GM12872 (cell line): ENCODE results near the gene SLIT3.

Experiments used
- TF ChIP-seq, protein P1 (sequence below): IDR thresholded peaks from 3 replicates; pipeline ENCODE4 v1.5.1; 2011; ENCODE audit warnings: low read depth, mild to moderate bottlenecking, low read length, moderate library complexity; ENCODE audit not compliant: insufficient read depth

The SLIT3 gene

DNA sequence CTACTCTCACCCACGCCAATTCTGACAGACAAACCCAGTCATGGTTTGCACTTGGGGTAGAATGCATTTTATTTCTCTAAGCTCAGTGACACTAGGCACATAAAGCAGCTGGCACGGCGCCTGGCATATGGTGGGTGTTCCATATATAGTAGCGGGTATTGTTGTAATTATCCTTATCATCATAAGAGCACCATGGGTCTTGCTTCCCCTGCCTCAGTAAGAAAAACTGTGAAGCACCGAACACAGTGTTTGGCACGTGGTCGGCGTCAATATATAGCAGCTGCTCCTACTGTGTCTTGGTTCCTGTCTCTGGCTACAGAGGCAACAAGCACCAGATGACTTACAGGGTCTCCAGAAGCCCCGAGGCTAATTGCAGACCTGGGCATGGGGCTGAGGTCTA is 527.7 kb downstream of the SLIT3 start:
- TF ChIP-seq, protein P1, sequence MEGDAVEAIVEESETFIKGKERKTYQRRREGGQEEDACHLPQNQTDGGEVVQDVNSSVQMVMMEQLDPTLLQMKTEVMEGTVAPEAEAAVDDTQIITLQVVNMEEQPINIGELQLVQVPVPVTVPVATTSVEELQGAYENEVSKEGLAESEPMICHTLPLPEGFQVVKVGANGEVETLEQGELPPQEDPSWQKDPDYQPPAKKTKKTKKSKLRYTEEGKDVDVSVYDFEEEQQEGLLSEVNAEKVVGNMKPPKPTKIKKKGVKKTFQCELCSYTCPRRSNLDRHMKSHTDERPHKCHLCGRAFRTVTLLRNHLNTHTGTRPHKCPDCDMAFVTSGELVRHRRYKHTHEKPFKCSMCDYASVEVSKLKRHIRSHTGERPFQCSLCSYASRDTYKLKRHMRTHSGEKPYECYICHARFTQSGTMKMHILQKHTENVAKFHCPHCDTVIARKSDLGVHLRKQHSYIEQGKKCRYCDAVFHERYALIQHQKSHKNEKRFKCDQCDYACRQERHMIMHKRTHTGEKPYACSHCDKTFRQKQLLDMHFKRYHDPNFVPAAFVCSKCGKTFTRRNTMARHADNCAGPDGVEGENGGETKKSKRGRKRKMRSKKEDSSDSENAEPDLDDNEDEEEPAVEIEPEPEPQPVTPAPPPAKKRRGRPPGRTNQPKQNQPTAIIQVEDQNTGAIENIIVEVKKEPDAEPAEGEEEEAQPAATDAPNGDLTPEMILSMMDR, result no peak

DNA sequence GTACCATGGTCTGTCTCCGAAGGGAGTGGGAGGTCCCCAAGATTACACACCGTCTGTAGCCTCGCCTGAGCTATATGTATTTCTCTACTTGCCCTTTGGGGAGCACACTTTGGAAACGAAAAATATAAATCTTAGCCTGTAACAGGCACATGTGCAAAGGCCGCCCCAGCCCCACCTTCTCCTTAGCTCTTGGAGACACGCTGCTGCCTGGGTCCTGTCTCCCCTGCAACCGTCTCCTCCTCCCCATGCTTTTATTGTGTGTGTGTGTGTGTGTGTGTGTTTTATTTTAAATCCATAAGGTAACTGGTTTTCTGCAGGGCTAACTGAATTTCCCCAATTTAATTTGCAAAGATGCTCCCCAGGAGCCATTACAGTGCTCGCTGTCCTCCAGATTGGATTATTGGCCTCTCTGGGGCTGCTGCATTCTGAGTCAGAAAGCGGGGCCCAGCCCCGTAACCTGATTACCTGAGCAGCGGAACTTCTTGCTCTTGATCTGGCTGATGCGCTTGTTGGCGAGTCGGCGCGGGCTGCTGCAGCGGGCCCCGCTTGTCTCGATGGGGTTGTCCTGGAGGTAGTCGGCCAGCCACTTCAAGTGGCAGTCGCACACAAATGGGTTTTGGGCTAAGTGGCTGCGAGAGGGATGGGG is 528.5 kb downstream of the SLIT3 start:
- TF ChIP-seq, protein P1, result no peak

- TF ChIP-seq, protein P1, result peak; percentile 13; the same call in 1 of the 3 replicates
These were observed 529.3 kb downstream of the SLIT3 start for GRCh38 chr5:168771678-168772077.

- TF ChIP-seq, protein P1, result no peak
These were observed 529.9 kb downstream of the SLIT3 start for GRCh38 chr5:168770996-168771395.

DNA sequence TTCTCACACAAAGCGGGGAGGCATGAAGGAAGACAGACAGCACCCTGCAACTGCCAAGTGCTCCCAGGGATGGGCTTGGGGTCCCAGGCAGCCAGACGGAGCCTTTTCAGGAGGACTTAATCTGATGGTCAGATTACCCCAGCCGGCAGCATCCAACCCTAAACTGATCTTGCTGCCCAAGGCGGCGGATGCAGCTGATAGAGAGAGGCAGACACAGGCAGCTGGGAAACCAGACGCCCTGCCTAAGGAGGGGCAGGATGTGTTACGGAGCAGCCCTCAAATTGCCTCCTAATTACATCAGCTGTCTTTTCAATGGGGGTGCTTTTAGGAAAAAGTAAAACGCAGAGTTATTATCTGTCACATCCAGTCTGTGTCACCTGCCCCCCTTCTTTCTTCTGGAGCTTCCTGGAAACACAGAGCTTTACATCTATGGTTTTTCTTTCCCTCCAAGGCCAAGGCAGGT is 530.9 kb downstream of the SLIT3 start:
- TF ChIP-seq, protein P1, result no peak

DNA sequence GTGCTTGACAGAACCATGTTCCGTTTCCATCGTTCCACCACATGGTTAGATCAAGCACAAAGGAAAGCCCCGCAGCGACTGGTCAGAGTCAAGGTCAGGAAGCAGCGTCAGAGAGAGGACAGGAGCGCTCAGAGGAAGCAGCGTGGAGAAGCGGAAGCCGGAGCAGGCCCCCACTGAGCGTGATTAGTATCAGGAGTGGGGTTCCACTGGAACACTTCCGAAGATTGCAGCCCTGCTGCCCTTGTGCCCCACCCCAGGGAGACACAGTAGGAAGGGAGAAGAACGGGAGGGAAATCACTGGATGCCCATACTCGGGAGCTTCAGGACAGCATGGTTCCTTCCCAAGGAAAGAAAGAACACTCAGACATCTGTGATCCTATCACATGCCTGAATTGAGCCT is 532.8 kb downstream of the SLIT3 start:
- TF ChIP-seq, protein P1, result no peak

- TF ChIP-seq, protein P1, result no peak
These were observed 534.6 kb downstream of the SLIT3 start for GRCh38 chr5:168766426-168766700.
